Stimulated activated CD8-positive, alpha-beta memory T cell treated with anti-CD3 and anti-CD28 coated beads, Interleukin-4, amount 100 ng/mL, for 48 hours (primary cell): Measurements from ENCODE around the gene ITCH.
"Not testable (repeated sequence)": the region's sequence is repeated elsewhere in the genome, so short reads cannot be mapped to it uniquely, and the experiment has no call there.

Experiments used
- DNase-seq: peaks from one replicate; pipeline ENCODE4 v3.0.0-alpha.2; 2020

The ITCH gene

GRCh38 chr20:34472246-34472925 is 109.3 kb downstream of the ITCH start:
- no peak for DNase-seq

GRCh38 chr20:34473262-34473883 is 110.3 kb downstream of the ITCH start:
- peak; percentile 58 for DNase-seq

- peak; percentile 55 for DNase-seq
Measured at GRCh38 chr20:34475979-34476736, 113.1 kb downstream of the ITCH start.

GRCh38 chr20:34479627-34480026 is 116.6 kb downstream of the ITCH start:
- DNase-seq: no peak

GRCh38 chr20:34482154-34482553 is 119.1 kb downstream of the ITCH start:
- DNase-seq: not testable (repeated sequence)

GRCh38 chr20:34483585-34484220 is 120.6 kb downstream of the ITCH start:
- not testable (repeated sequence) for DNase-seq

GRCh38 chr20:34485068-34485634 is 122.1 kb downstream of the ITCH start:
- no peak for DNase-seq

- no peak for DNase-seq
Measured at GRCh38 chr20:34491226-34491931, 128.3 kb downstream of the ITCH start.

- no peak for DNase-seq
Measured at GRCh38 chr20:34491932-34492509, 128.9 kb downstream of the ITCH start.

GRCh38 chr20:34493646-34494045 is 130.6 kb downstream of the ITCH start:
- DNase-seq: no peak

GRCh38 chr20:34495307-34495706 is 132.2 kb downstream of the ITCH start:
- no peak for DNase-seq

GRCh38 chr20:34495916-34496315 is 132.8 kb downstream of the ITCH start:
- DNase-seq: no peak

GRCh38 chr20:34497596-34497995 is 134.5 kb downstream of the ITCH start:
- not testable (repeated sequence) for DNase-seq

GRCh38 chr20:34500823-34501222 is 137.8 kb downstream of the ITCH start:
- no peak for DNase-seq

GRCh38 chr20:34506480-34506879 is 143.4 kb downstream of the ITCH start:
- DNase-seq: no peak

- no peak for DNase-seq
Measured at GRCh38 chr20:34507702-34508413, 144.8 kb downstream of the ITCH start.

GRCh38 chr20:34510575-34510974 is 147.5 kb downstream of the ITCH start:
- DNase-seq: no peak

GRCh38 chr20:34511891-34512265 is 148.8 kb downstream of the ITCH start:
- no peak for DNase-seq

- no peak for DNase-seq
Measured at GRCh38 chr20:34512266-34512954, 149.3 kb downstream of the ITCH start.

- DNase-seq: no peak
Measured at GRCh38 chr20:34512955-34513419, 149.9 kb downstream of the ITCH start.

- not testable (repeated sequence) for DNase-seq
Measured at GRCh38 chr20:34514034-34514433, 151.0 kb downstream of the ITCH start.
